B cell (primary cell): Measurements from ENCODE around the gene LCOR. TPM values are rescaled to one million over a fixed set of nuclear protein-coding genes. Genes with fewer than 3 reads are reported as not detected.

Experiments used
- ATAC-seq: fragments of 200-7000 bp; cut with Tn5 transposase; one replicate; pipeline ENCODE4 v1.10.0; 2021; ENCODE audit warnings: low read depth, mild to moderate bottlenecking, moderate number of reproducible peaks, moderate library complexity
- CTCF ChIA-PET: fragments of 350-600 bp; sonication (Branson Sonifier 250); formaldehyde crosslinking; loops from one replicate; lab custom pipeline; 2021; ENCODE audit warnings: antibody characterized with exemption, inconsistent platforms; lab: Charles Lee
- POLR2A ChIA-PET: fragments of 350-600 bp; sonication (Branson Sonifier 250); formaldehyde crosslinking; loops from one replicate; lab custom pipeline; 2021; ENCODE audit warnings: antibody characterized with exemption; lab: Charles Lee
- DNase-seq: peaks from one replicate; pipeline ENCODE4 v3.0.0; 2013
- H2AFZ ChIP-seq: 2 replicates; pipeline ENCODE4 v1.6.1; 2012; ENCODE audit warnings: mild to moderate bottlenecking, low read depth, low read length; ENCODE audit not compliant: insufficient read depth, poor library complexity, severe bottlenecking
- H3K27ac ChIP-seq, 2 donors: 1 replicate in 1 of 2; 2 replicates in 1 of 2; pipeline ENCODE4 v1.5.1; 2012 to 2013; ENCODE audit warnings: low read length in 2 of 2, mild to moderate bottlenecking in 2 of 2, moderate library complexity in 1 of 2
- H3K27me3 ChIP-seq, 4 experiments: fragments of 200-600 bp in 1 of 4; sonication (generic) in 1 of 4; replicated peaks in 1 of 4; 1 replicate in 2 of 4; 2 replicates in 2 of 4; pipeline versions ENCODE4 v1.6.1 to v1.7.0; 2013 to 2016; ENCODE audit warnings: low read length in 3 of 4, mild to moderate bottlenecking in 2 of 4, mixed read lengths in 1 of 4, moderate library complexity in 1 of 4; ENCODE audit not compliant: insufficient read depth in 4 of 4, control insufficient read depth in 3 of 4; ENCODE audit errors: control extremely low read depth in 1 of 4
- H3K36me3 ChIP-seq, 2 experiments: replicated peaks in 1 of 2; 1 replicate in 1 of 2; 2 replicates in 1 of 2; pipeline versions ENCODE4 v1.6.1 to v1.7.1; 2013; ENCODE audit warnings: low read length in 1 of 2; ENCODE audit not compliant: insufficient read depth in 2 of 2, control insufficient read depth in 1 of 2; ENCODE audit errors: control extremely low read depth in 1 of 2, extremely low read depth in 1 of 2
- H3K4me1 ChIP-seq, 2 donors: fragments of 200-600 bp in 1 of 2; sonication (generic) in 1 of 2; 1 replicate in 1 of 2; 2 replicates in 1 of 2; pipeline versions ENCODE4 v1.5.1 to v1.6.1; 2013 to 2017; ENCODE audit warnings: low read length in 2 of 2; ENCODE audit not compliant: control insufficient read depth in 2 of 2, insufficient read depth in 2 of 2
- H3K4me2 ChIP-seq: replicated peaks from 2 replicates; pipeline ENCODE3; 2012; ENCODE audit warnings: mild to moderate bottlenecking, low read depth, low read length; ENCODE audit not compliant: poor library complexity, severe bottlenecking
- H3K4me3 ChIP-seq, 5 experiments: fragments of 200-600 bp in 1 of 5; sonication (generic) in 1 of 5; 1 replicate in 3 of 5; 2 replicates in 2 of 5; pipeline versions ENCODE4 v1.5.1 to v1.7.0; 2011 to 2016; ENCODE audit warnings: low read length in 4 of 5, mild to moderate bottlenecking in 4 of 5, low read depth in 2 of 5, control low read depth in 1 of 5, moderate library complexity in 1 of 5; ENCODE audit not compliant: insufficient read depth in 1 of 5; ENCODE audit errors: control extremely low read depth in 1 of 5, extremely low read depth in 1 of 5
- H3K79me2 ChIP-seq: fragments of 200-600 bp; sonication (generic); one replicate; pipeline ENCODE4 v1.6.0; 2016; ENCODE audit warnings: low read length; ENCODE audit not compliant: control insufficient read depth, insufficient read depth
- H3K9ac ChIP-seq: fragments of 200-600 bp; sonication (generic); 2 replicates; pipeline ENCODE4 v1.6.1; 2017; ENCODE audit warnings: mild to moderate bottlenecking, low read length, moderate library complexity
- H3K9me3 ChIP-seq, 3 donors: one replicate each; pipeline versions ENCODE4 v1.6.1 to v1.7.1; 2013; ENCODE audit warnings: low read length in 2 of 3; ENCODE audit not compliant: control insufficient read depth in 2 of 3, insufficient read depth in 1 of 3; ENCODE audit errors: control extremely low read depth in 1 of 3
- H4K20me1 ChIP-seq: 2 replicates; pipeline ENCODE4 v1.6.0; 2012; ENCODE audit warnings: mild to moderate bottlenecking, low read length; ENCODE audit not compliant: insufficient read depth, control insufficient read depth, poor library complexity, severe bottlenecking
- H3K27ac Mint-ChIP-seq: one replicate; pipeline ENCODE4 v1.8.0; 2021; ENCODE audit warnings: mixed read lengths
- H3K27me3 Mint-ChIP-seq: one replicate; pipeline ENCODE4 v1.8.0; 2021; ENCODE audit warnings: mixed read lengths
- H3K4me1 Mint-ChIP-seq: one replicate; pipeline ENCODE4 v1.8.0; 2021; ENCODE audit warnings: mixed read lengths
- H3K4me3 Mint-ChIP-seq: one replicate; pipeline ENCODE4 v1.8.0; 2021; ENCODE audit warnings: mixed read lengths
- H3K9me3 Mint-ChIP-seq: one replicate; pipeline ENCODE4 v1.8.0; 2022; ENCODE audit warnings: mixed read lengths; ENCODE audit not compliant: insufficient read depth
- CTCF ChIP-seq: fragments of 200-600 bp; IDR thresholded peaks from one replicate; pipeline ENCODE4 v1.8.0; 2022; ENCODE audit warnings: antibody characterized with exemption, mild to moderate bottlenecking
- EZH2 ChIP-seq: IDR thresholded peaks from 2 replicates; pipeline ENCODE4 v1.6.1; 2012; ENCODE audit warnings: borderline replicate concordance, low read depth, mild to moderate bottlenecking, moderate library complexity, low read length; ENCODE audit not compliant: insufficient read depth, poor library complexity, severe bottlenecking
- WGBS: methylation state at CpG from one replicate; pipeline ENCODE4 v1.1.5; 2013; ENCODE audit warnings: missing lambda C conversion rate; ENCODE audit not compliant: insufficient coverage; 5-methylcytosine and 5-hydroxymethylcytosine counted together
- intact Hi-C: fragments of 100-400 bp; cut with micrococcal nuclease; formaldehyde crosslinking; loops from one replicate; pipeline ENCODE4 v1.10.0; 2022
- polyA plus RNA-seq: library from polyadenylated mRNA; depleted of rRNA; stranded (reverse); fragments of >200 nt; gene quantifications from 2 replicates; pipeline ENCODE4 v1.2.3, GENCODE V29; 2012
- total RNA-seq, 2 donors: library from RNA; stranded (reverse); fragments of 120-200 nt in 1 of 2; gene quantifications; 1 replicate in 1 of 2; 2 replicates in 1 of 2; pipeline versions ENCODE4 v1.2.3 to v1.2.4, GENCODE V29; 2013 to 2022

Gene LCOR
- total and polyA plus RNA-seq, 2 donors (not counting 1 experiment from before 2014, with no cell fraction given): 5.1 to 70.0 TPM

GRCh38 chr10:97018251-97019212 is 186.4 kb downstream of the LCOR start:
- DNase-seq: no peak
- Histone ChIP-seq H4K20me1 (no peaks in the 10 kb centered on the region), H3K36me3 (no peaks in the 10 kb centered on the region), H3K27me3 (peaks cover 0 to 3% (median 0%) of the 10 kb centered on the region in 4 experiments), H3K9ac (no peak overlapping the region), H2AFZ (no peak overlapping the region), H3K4me3 (no peak overlapping the region), H3K9me3 (no peaks in the 10 kb centered on the region), H3K4me2 (no peak overlapping the region), H3K79me2 (no peaks in the 10 kb centered on the region), H3K27ac (no peak overlapping the region), H3K4me1 (peaks cover 4 to 12% of the 10 kb centered on the region in 2 donors)
- Mint-ChIP-seq H3K27ac (no peak overlapping the region), H3K27me3 (peaks cover 7% of the 10 kb centered on the region), H3K4me3 (no peak overlapping the region), H3K4me1 (peaks cover 14% of the 10 kb centered on the region), H3K9me3 (no peaks in the 10 kb centered on the region)
- TF ChIP-seq EZH2 (no peak), CTCF (no peak)
- WGBS: 90% methylated on average over 15 of the region's 18 CpGs
- ChIA-PET CTCF (interaction anchor here (0.6 to 0.7 kb wide), 2 partner anchors 9 to 901 kb away, joined by 3 to 5 read pairs; no protein-coding TSS in a partner anchor), POLR2A (no interaction called here)
- ATAC-seq: no peak
- intact Hi-C loops: no loop called here
